NCI-H69 (cell line): ENCODE results near the gene SPAG9.
"Not testable (repeated sequence)": the region's sequence is repeated elsewhere in the genome, so short reads cannot be mapped to it uniquely, and the experiment has no call there.

Experiments
- DNase-seq: peaks from one replicate; lab custom pipeline; 2025; lab: John Stamatoyannopoulos, UW

The SPAG9 gene

DNA sequence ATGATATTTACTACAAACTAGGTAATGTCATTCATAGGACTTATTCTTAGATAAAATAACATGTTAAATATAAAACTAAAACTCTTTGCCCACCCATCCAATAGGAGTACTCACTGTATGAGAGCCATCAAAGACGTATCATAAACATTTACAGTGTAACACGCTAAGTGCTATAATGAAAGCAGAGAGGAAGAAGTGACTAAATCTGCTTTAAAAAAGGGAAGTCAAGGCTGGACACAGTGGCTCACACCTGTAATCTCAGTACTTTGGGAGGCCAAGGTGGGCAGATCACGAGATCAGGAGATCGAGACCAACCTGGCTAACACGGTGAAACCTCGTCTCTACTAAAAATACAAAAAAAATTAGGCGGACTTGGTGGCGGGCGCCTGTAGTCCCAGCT is 32.4 kb downstream of the SPAG9 start:
- no peak for DNase-seq

DNA sequence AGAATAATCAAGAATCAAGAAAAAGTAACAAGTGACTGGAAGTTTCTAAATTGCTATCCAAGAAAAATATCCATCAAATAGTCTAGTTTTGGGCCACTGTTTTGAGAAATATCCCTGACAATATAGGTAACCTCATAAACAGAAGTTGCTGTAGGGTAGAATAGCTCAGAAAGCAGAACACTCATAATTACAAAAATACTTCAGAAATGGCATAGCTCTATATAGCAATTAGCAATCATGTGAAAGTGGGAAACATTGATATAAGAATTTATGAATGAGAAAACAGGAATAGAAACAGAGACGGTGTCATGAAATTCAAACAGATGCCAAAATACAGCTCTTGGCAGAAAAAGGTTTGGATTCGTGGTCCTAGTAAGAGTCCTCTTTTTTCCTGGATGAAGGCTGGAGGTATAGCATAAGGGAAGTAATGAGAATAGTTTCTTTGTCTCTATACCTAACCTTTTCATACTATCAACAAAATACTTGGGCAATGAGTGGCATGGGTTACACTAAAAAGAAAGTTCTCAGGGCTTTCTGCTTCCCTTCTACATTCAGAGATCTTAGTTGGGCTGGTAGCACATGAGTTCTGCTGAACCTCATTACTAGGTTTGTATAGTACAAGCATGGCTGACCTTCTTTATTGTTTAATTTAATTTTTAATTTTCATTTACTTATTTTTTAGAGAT is 33.5 kb downstream of the SPAG9 start:
- no peak for DNase-seq

GRCh38 chr17:51085150-51085805 is 35.4 kb downstream of the SPAG9 start:
- no peak for DNase-seq

GRCh38 chr17:51083981-51084380 is 36.7 kb downstream of the SPAG9 start:
- DNase-seq: no peak

DNA sequence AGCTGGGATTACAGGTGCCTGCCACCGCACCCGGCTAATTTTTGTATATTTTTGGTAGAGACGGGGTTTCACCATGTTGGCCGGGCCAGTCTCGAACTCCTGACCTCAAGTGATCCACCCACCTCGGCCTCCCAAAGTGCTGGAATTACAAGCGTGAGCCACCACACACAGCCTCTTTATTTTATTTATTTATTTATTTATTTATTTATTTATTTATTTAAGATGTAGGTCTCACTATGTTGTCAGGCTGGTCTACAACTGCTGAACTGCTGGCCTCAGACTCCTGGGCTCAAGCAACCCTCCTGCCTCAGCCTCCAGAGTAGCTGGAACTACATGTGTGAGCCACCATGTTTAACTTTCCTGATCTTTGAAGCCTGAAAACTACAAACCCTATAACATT is 37.3 kb downstream of the SPAG9 start:
- not testable (repeated sequence) for DNase-seq

GRCh38 chr17:51079049-51079448 is 41.6 kb downstream of the SPAG9 start:
- no peak for DNase-seq

DNA sequence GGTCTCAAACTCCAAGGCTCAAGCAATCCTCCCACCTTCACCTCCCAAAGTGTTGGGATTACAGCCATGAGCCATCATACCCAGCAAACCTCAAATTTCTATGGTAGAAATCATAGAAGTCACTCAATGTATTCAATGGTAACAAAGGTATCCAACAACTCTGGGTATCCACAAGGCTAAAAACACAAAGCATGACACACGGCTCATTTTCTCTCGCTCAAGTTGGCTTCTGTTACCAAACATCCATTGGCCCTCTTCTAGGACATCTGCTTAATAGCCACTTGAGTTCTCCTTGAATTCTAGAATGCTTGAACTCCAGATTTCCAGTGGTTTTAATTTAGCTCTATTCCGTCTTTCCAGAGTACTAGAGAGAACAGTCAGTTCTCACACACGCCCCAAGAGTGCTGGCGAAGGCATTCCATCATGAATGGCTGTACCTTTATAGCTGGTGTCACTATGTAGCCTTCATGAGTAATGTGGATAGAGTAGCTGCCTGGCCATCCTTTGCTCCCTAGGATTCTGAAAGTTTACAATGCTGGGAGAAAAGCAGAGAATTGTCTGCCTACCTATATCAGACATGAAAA is 42.6 kb downstream of the SPAG9 start:
- no peak for DNase-seq

- no peak for DNase-seq
Measured at GRCh38 chr17:51076821-51077220, 43.8 kb downstream of the SPAG9 start.

DNA sequence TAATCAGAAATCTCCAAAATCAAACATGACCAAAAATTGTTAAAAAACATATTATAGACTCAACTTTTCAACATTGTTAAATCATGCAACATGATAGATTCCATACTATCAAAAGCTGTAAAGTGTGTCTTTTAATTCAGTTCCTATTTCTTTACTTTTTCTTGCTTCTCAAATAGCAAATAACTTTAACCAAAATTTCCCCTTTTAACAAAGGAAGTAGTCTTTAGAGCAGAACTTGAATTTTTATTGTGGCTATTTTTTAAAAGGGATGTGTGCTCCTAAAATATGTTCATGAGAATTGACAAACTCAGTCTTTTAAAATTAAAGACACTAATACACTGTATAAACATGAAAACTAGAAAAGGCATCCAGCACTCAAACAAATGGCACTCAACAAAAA is 49.1 kb downstream of the SPAG9 start:
- no peak for DNase-seq

DNA sequence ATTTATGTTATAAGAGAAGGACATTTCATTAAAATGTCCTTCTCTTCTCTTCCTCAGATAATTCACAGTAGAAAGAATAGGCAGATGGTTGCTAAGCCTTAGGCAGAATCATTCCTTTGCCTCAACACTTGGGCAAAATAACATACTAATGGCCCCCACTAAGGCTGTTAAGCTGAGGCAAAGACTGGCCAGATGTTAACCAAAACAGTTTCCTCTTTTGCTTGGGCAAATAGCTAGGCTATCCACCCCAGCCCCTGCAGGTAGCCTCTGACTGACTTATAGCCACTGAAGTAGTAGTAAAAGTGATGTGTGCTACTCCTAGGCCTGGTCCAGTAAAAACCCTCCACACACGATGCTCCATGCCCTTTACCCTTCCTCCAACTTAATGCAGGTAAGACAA is 55.2 kb downstream of the SPAG9 start:
- peak; percentile 41 for DNase-seq

- no peak for DNase-seq
Measured at GRCh38 chr17:51064061-51064735, 56.5 kb downstream of the SPAG9 start.

DNA sequence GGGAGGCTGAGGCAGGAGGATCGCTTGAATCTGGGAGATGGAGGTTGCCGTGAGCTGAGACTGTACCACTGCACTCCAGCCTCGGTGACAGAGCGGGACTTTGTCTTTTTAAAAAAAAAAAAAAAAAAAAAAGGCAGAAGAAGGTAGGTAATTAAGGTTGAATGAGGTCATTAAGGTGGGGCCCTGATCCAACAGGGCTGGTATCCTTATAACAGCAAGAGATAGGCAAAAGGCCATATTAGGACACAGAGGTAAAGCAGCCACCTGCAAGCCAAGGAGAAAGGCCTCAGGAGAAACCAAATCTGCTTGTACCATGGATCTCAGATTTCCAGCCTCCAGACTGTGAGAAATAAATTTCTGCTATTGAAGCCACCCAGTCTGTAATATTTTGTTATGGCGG is 60.3 kb downstream of the SPAG9 start:
- no peak for DNase-seq

DNA sequence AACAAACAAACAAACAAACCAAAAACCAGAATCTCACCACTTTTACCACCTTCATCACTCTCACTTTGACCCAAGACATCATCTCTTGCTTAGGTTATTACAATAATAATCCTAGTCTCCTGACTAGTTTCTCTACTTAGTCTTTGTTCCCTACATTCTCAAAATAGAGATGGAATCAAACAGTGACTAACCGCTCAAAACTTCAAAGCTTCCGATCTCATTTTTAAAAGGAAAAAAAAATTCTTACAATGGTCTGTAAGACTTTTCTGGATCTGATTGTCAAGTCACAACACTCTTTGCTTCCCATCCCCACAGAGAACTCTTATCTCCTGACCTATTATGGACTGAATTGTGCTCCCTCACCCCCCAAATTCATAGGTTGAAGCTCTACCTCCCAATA is 60.9 kb downstream of the SPAG9 start:
- no peak for DNase-seq

DNA sequence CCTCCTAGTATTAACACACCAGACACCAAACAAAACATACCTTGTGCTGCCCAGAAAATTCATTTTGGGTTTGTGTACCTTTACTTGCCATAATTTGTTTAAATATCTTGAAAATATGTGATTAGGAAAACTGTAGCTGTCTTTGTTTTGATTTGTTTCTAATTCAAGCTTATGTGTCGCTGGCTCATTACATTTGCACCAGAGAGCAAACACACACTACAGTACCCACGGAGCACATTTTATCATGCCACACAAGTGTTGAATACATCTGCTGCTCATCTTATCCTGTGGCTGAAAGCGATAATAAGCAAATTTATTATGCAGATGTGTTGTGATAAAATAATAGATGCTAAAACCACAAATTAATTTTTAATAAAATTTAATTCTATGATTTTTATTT is 63.1 kb downstream of the SPAG9 start:
- peak; percentile 62 for DNase-seq

- peak; percentile 83 for DNase-seq
Measured at GRCh38 chr17:51056813-51057510, 63.7 kb downstream of the SPAG9 start.

GRCh38 chr17:51054748-51055147 is 65.9 kb downstream of the SPAG9 start:
- DNase-seq: no peak

DNA sequence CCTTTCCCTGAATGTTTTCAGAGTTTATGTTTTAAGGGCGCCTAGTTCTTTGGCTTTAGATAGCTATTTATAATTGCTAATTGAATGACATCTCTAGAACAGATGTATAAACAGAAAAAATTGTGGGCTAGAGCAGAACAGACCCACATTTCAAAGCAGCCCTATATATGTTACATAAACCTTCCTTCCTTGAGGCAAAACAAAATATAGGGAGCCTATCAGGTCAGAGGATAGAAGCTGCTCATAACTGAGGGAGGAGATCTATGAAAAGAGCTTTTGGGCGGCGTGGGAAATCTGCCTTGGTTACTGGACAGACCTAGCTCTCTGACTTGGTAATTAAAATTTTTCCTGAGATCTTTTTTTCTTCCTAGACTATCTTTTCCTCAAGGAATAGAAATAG is 68.4 kb downstream of the SPAG9 start:
- peak; percentile 63 for DNase-seq

DNA sequence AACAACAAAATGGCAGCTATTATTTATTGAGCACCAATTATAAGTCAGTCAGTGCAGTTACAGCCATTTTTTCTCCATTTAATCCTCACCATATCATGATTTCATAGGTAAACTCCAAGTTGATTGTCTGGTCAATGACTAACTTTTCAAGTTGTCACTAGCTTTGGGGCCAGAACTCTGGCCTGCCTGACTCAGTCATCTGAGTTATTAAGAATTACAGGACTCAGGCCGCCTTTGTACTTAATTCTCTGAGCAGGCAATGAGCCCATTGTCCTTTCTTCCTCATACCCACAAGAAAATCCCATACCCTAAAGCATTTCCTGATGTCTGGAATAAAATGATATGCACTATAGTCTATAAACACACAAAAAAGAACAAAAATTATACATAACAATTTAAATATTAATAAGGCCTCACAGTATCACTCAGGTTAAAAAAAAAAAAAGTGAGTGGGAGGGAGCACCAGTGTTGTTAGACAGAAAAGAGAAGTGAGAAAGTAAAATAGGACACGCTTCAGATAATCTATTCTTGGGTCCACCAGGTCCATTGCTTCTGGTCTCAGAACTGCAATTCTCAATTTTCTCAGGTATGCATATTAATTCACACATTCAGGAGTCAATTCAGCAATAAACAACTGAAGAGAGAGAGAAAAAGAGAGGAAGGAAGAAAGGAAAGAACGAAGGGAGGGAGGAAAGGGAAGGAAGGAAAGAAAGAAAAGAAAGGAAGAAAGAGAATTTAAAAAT is 70.2 kb downstream of the SPAG9 start:
- no peak for DNase-seq

GRCh38 chr17:51046514-51047384 is 73.9 kb downstream of the SPAG9 start:
- DNase-seq: peak; percentile 99

GRCh38 chr17:51046046-51046445 is 74.6 kb downstream of the SPAG9 start:
- peak; percentile 66 for DNase-seq

- DNase-seq: peak; percentile 78
Measured at GRCh38 chr17:51045621-51046020, 75.0 kb downstream of the SPAG9 start.
